ENCODE measurements around the gene POLR2H. TPM values are rescaled to one million over a fixed set of nuclear protein-coding genes. Genes with fewer than 3 reads are reported as not detected.

Gene POLR2H
- total and polyA plus RNA-seq, 10 of the 15 experiments (the other 5 are each of a cell fraction or from before 2014, with no cell fraction given), result 74.2 to 357 (median 143) TPM

DNA sequence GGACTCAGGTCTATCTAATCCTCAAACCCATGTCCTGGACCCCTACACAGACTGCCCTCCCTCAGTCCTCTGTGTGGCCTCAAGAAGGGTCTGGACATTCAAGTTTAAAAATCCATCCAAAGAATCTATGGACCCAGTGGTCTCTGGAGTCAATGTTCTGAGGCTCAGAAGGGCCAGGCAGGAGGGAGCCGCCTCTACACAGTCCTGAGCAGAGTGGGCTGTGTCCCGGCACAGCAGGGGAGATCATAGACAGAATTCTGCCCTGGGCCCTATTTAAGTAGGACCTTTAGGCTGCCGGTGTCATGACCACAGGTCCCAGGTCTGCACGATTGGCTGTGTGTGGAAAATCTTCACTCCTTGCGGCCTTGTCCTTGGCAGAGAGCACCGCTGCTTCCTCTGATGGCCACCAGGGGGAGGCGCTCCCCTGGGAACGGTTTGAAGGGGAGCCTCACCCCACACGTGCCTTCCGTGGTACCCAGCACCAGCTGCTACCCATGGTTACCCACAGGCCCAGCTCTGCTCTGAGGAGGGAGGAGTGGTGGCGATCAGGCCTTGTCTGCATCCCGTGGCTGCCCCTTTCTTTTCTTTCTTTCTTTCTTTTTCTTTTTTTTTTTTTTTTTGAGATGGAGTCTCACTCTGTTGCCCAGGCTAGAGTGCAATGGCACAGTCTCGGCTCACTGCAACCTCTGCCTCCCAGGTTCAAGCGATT lies 56.3 kb downstream of the POLR2H start:
- ATAC-seq (peak; percentile 100), FAIRE-seq (peak; percentile 86)
- CTCF ChIA-PET, result interaction anchor here (0.6 to 0.7 kb wide), 3 partner anchors 46 to 94 kb away, joined by 3 to 4 read pairs (median 4); no protein-coding TSS in a partner anchor
- TF ChIP-seq SMC3 (IDR thresholded peaks at IDR 0.05; ENCODE audit: borderline replicate concordance, low read length) (peak; percentile 85), POU2F2 (IDR thresholded peaks at IDR 0.05; ENCODE audit: borderline replicate concordance, low read depth, low read length) (no peak), SREBF1 (IDR thresholded peaks at IDR 0.05; ENCODE audit: low read length) (no peak), SIN3A (IDR thresholded peaks at IDR 0.05; ENCODE audit: low read depth, low read length) (no peak), HDAC2 (IDR thresholded peaks at IDR 0.05) (no peak), CTCF (IDR thresholded peaks at IDR 0.05 in 2 of 3, conservative IDR thresholded peaks at IDR 0.05 in 1 of 3; ENCODE audit: control insufficient read depth in 2 of 3, extremely low read depth in 1 of 3, insufficient read depth in 1 of 3, low read depth in 3 of 3, low read length in 3 of 3) (peak; percentile 88 to 95 (median 90)), LARP7 (IDR thresholded peaks at IDR 0.05) (no peak), CHD4 (IDR thresholded peaks at IDR 0.05) (no peak), NFXL1 (IDR thresholded peaks at IDR 0.05; ENCODE audit: borderline replicate concordance) (no peak), MAX (IDR thresholded peaks at IDR 0.05; ENCODE audit: low read depth, low read length) (no peak), KLF5 (IDR thresholded peaks at IDR 0.05; ENCODE audit: partially characterized antibody) (no peak), MTA2 (IDR thresholded peaks at IDR 0.05; ENCODE audit: low read depth) (no peak)
- TF ChIP-seq, protein P1, sequence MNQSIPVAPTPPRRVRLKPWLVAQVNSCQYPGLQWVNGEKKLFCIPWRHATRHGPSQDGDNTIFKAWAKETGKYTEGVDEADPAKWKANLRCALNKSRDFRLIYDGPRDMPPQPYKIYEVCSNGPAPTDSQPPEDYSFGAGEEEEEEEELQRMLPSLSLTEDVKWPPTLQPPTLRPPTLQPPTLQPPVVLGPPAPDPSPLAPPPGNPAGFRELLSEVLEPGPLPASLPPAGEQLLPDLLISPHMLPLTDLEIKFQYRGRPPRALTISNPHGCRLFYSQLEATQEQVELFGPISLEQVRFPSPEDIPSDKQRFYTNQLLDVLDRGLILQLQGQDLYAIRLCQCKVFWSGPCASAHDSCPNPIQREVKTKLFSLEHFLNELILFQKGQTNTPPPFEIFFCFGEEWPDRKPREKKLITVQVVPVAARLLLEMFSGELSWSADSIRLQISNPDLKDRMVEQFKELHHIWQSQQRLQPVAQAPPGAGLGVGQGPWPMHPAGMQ (IDR thresholded peaks at IDR 0.05; ENCODE audit: borderline replicate concordance), result no peak
- TF ChIP-seq, protein P2, sequence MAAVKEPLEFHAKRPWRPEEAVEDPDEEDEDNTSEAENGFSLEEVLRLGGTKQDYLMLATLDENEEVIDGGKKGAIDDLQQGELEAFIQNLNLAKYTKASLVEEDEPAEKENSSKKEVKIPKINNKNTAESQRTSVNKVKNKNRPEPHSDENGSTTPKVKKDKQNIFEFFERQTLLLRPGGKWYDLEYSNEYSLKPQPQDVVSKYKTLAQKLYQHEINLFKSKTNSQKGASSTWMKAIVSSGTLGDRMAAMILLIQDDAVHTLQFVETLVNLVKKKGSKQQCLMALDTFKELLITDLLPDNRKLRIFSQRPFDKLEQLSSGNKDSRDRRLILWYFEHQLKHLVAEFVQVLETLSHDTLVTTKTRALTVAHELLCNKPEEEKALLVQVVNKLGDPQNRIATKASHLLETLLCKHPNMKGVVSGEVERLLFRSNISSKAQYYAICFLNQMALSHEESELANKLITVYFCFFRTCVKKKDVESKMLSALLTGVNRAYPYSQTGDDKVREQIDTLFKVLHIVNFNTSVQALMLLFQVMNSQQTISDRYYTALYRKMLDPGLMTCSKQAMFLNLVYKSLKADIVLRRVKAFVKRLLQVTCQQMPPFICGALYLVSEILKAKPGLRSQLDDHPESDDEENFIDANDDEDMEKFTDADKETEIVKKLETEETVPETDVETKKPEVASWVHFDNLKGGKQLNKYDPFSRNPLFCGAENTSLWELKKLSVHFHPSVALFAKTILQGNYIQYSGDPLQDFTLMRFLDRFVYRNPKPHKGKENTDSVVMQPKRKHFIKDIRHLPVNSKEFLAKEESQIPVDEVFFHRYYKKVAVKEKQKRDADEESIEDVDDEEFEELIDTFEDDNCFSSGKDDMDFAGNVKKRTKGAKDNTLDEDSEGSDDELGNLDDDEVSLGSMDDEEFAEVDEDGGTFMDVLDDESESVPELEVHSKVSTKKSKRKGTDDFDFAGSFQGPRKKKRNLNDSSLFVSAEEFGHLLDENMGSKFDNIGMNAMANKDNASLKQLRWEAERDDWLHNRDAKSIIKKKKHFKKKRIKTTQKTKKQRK (IDR thresholded peaks at IDR 0.05; ENCODE audit: low read depth, low read length), result no peak

More for the DNA sequence above, 56.3 kb downstream of the POLR2H start:
- intact Hi-C loops (cut with micrococcal nuclease; ENCODE audit: unreplicated experiment) (loop anchor here (1.0 to 5.0 kb wide), 2 partner anchors 96 to 125 kb away; no protein-coding TSS in a partner anchor), in situ Hi-C loops (cut with MboI) (no loop called here)
- BruUV-seq (replicated peaks), result no TSS peak
- peak; percentile 8 for DNase-seq (ENCODE audit: low read depth, low spot score)
- ChIA-PET POLR2A (no interaction called here), SMC1A (ENCODE audit: uncharacterized antibody, unreplicated experiment) (interaction anchor here (1.1 kb wide), 1 partner anchor 94 kb away, joined by 3 read pairs; no protein-coding TSS in a partner anchor), RAD21 (ENCODE audit: unreplicated experiment) (interaction anchor here (0.7 to 3.5 kb wide), 4 partner anchors 14 to 136 kb away, joined by 3 to 10 read pairs (median 4); no protein-coding TSS in a partner anchor)
- Histone ChIP-seq H3K79me2 (ENCODE audit: control insufficient read depth, insufficient read depth, low read length) (no peaks in the 10 kb centered on the region), H3K36me3 (ENCODE audit: control insufficient read depth in 2 of 2, insufficient read depth in 2 of 2, low read length in 1 of 2) (no peaks in the 10 kb centered on the region), H4K20me1 (ENCODE audit: control insufficient read depth, insufficient read depth) (no peaks in the 10 kb centered on the region), H3K27ac (ENCODE audit: control insufficient read depth, insufficient read depth) (no peak overlapping the region), H3K4me2 (ENCODE audit: control insufficient read depth, insufficient read depth) (no peak overlapping the region), H3K4me3 (no peak overlapping the region), H3K27me3 (replicated peaks in 1 of 2; ENCODE audit: control insufficient read depth in 2 of 2, insufficient read depth in 2 of 2, low read length in 1 of 2) (no peaks in the 10 kb centered on the region), H3K9ac (ENCODE audit: control insufficient read depth, insufficient read depth, low read length) (no peak overlapping the region), H3K9me3 (replicated peaks; ENCODE audit: control insufficient read depth, insufficient read depth, low read length) (no peaks in the 10 kb centered on the region), H3K4me1 (ENCODE audit: control insufficient read depth, insufficient read depth, low read length) (no peaks in the 10 kb centered on the region), H2AFZ (ENCODE audit: control insufficient read depth, low read depth, low read length) (no peak overlapping the region)
- WGBS (ENCODE audit: insufficient coverage, insufficient replicate concordance, low lambda C conversion rate, missing lambda C conversion rate), result 30% methylated on average over 14 of the region's 14 CpGs

All from GM12878 (cell line).